Neuronal stem cell (in vitro differentiated cells): ENCODE measurements around the gene ARHGAP21.
A peak's percentile ranks its signal among the peaks of the same experiment; 100 is the strongest.

Source experiments
- DNase-seq: peaks from one replicate; pipeline ENCODE4 v3.0.0-alpha.2; 2013; ENCODE audit warnings: low spot score
- H2AFZ ChIP-seq: one replicate; pipeline ENCODE4 v1.6.1; 2013; ENCODE audit warnings: mild to moderate bottlenecking, low read length, inconsistent platforms
- H2AK5ac ChIP-seq: 2 replicates; pipeline ENCODE4 v1.6.1; 2013; ENCODE audit warnings: low read depth, mild to moderate bottlenecking, inconsistent platforms, low read length, moderate library complexity, mixed read lengths
- H2BK120ac ChIP-seq: 2 replicates; pipeline ENCODE4 v1.6.1; 2013; ENCODE audit warnings: low read depth, mild to moderate bottlenecking, inconsistent platforms, low read length, moderate library complexity, mixed read lengths
- H2BK12ac ChIP-seq: one replicate; pipeline ENCODE4 v1.6.1; 2013; ENCODE audit warnings: low read length, inconsistent platforms
- H2BK15ac ChIP-seq: 2 replicates; pipeline ENCODE4 v1.6.1; 2013; ENCODE audit warnings: mild to moderate bottlenecking, low read length, inconsistent platforms, mixed read lengths
- H2BK5ac ChIP-seq: one replicate; pipeline ENCODE4 v1.6.1; 2013; ENCODE audit warnings: inconsistent platforms, mild to moderate bottlenecking, low read length, moderate library complexity
- H3K14ac ChIP-seq: one replicate; pipeline ENCODE4 v1.6.1; 2013; ENCODE audit warnings: low read length, inconsistent platforms
- H3K18ac ChIP-seq: 2 replicates; pipeline ENCODE4 v1.6.1; 2013; ENCODE audit warnings: low read length, inconsistent platforms
- H3K23ac ChIP-seq: 2 replicates; pipeline ENCODE4 v1.6.1; 2013; ENCODE audit warnings: low read depth, mild to moderate bottlenecking, mixed read lengths, low read length, inconsistent platforms; ENCODE audit not compliant: poor library complexity
- H3K27ac ChIP-seq: replicated peaks from 3 replicates; pipeline ENCODE4 v1.5.1; 2013; ENCODE audit warnings: low read length, inconsistent platforms
- H3K27me3 ChIP-seq, 3 experiments: 2 replicates each; pipeline ENCODE4 v1.6.1; 2013; ENCODE audit warnings: low read length in 3 of 3, mild to moderate bottlenecking in 2 of 3, inconsistent platforms in 1 of 3, low read depth in 1 of 3, mixed read lengths in 1 of 3, moderate library complexity in 1 of 3; ENCODE audit not compliant: control insufficient read depth in 3 of 3, insufficient read depth in 3 of 3
- H3K36me3 ChIP-seq, 2 donors: replicated peaks in 1 of 2; 2 replicates each; pipeline ENCODE4 v1.6.1; 2013; ENCODE audit warnings: low read length in 2 of 2; ENCODE audit not compliant: control insufficient read depth in 2 of 2, insufficient read depth in 2 of 2
- H3K4ac ChIP-seq: 2 replicates; pipeline ENCODE4 v1.6.1; 2013; ENCODE audit warnings: inconsistent platforms, mild to moderate bottlenecking, low read length, moderate library complexity
- H3K4me1 ChIP-seq, 2 donors: 1 replicate in 1 of 2; 2 replicates in 1 of 2; pipeline ENCODE4 v1.6.1; 2013; ENCODE audit warnings: low read length in 2 of 2, low read depth in 1 of 2; ENCODE audit not compliant: control insufficient read depth in 2 of 2, insufficient read depth in 1 of 2
- H3K4me2 ChIP-seq: one replicate; pipeline ENCODE4 v1.6.1; 2013; ENCODE audit warnings: mild to moderate bottlenecking, low read length, inconsistent platforms; ENCODE audit not compliant: insufficient read depth, poor library complexity, severe bottlenecking
- H3K4me3 ChIP-seq, 2 donors: 2 replicates each; pipeline ENCODE4 v1.5.1; 2013; ENCODE audit warnings: low read length in 2 of 2, mild to moderate bottlenecking in 2 of 2, inconsistent platforms in 1 of 2, moderate library complexity in 1 of 2
- H3K79me1 ChIP-seq: one replicate; pipeline ENCODE4 v1.6.1; 2013; ENCODE audit warnings: low read depth, mild to moderate bottlenecking, inconsistent platforms, low read length, moderate library complexity
- H3K9ac ChIP-seq: one replicate; pipeline ENCODE4 v1.6.1; 2013; ENCODE audit warnings: mild to moderate bottlenecking, low read depth, low read length, inconsistent platforms; ENCODE audit not compliant: poor library complexity
- H3K9me3 ChIP-seq, 2 donors: replicated peaks in 1 of 2; 2 replicates each; pipeline versions ENCODE3 to v1.6.1; 2013; ENCODE audit warnings: low read length in 2 of 2, mild to moderate bottlenecking in 2 of 2, inconsistent platforms in 1 of 2, low read depth in 1 of 2, mixed read lengths in 1 of 2, moderate library complexity in 1 of 2; ENCODE audit not compliant: control insufficient read depth in 2 of 2, insufficient read depth in 1 of 2
- H4K8ac ChIP-seq: one replicate; pipeline ENCODE4 v1.6.1; 2013; ENCODE audit warnings: low read depth, mild to moderate bottlenecking, inconsistent platforms, low read length, moderate library complexity
- H4K91ac ChIP-seq: one replicate; pipeline ENCODE4 v1.6.1; 2013; ENCODE audit warnings: low read length, low read depth, mild to moderate bottlenecking, inconsistent platforms; ENCODE audit not compliant: poor library complexity
- WGBS, 2 donors: extraction: QIAGEN DNeasy Blood & Tissue Kit; methylation state at CpG; one replicate each; pipeline ENCODE4 v1.1.7; 2013; ENCODE audit warnings: missing lambda C conversion rate in 2 of 2, mixed read lengths in 1 of 2; ENCODE audit not compliant: insufficient read length in 2 of 2, insufficient replicate concordance in 1 of 2; ENCODE audit errors: extremely low coverage in 2 of 2; 5-methylcytosine and 5-hydroxymethylcytosine counted together

ARHGAP21 gene

DNA sequence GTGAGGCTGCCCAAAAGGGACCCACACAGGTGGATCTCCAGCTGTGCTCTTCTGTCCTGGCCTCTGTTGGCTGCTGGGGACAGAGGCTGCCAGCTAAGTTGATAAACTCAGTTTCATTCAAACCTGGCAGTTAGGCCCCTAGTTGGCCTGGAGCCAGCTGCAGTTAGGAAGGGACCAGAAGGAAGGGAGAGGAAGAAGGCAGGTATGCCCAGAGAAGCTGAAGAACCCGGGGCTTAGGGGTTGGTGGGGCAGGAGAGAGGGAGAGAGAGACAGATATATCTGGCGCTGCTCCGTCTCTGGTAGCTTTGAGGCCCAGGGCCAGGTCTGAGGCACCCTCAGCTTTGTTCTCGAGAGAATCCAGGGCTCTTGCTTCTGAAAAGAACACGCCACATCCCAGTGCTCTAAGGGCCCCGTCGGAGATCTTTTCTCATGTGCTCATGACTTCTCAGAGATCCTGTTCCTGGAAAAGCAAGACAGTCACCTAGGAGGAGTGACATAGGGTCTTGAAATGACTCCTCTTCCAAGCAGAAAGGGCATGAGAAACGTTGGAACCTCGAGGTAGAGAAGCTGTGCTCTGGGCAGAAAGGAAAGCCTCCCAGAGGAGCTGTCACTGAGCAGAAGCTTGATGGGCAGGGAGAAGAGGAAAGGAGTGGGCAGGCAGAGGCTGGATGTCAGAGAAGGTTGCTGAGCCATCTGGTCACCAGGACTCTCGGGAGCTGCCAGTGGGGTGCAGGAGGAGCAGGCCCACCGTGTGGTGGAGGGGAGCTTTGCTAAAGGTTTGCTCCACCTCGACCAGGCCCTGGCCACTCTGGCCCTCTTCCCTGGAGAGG lies 153.6 kb downstream of the ARHGAP21 start:
- Histone ChIP-seq H3K36me3 (no peaks in the 10 kb centered on the region), H3K4me2 (no peak overlapping the region), H3K9ac (no peak overlapping the region), H3K9me3 (peaks cover 0 to 5% of the 10 kb centered on the region in 2 donors), H2AFZ (no peak overlapping the region), H3K79me1 (no peaks in the 10 kb centered on the region), H3K4me1 (peaks cover 0 to 2% of the 10 kb centered on the region in 2 donors), H3K27ac (no peak overlapping the region), H3K4me3 (no peak overlapping the region), H2BK12ac (no peak overlapping the region), H3K4ac (no peak overlapping the region), H2BK5ac (no peak overlapping the region), H3K27me3 (peaks cover 0 to 4% (median 0%) of the 10 kb centered on the region in 3 experiments), H2BK120ac (no peak overlapping the region), H3K14ac (peak overlapping the region; percentile 63), H2BK15ac (no peak overlapping the region), H3K18ac (peak overlapping the region; percentile 66), H3K23ac (peak overlapping the region; percentile 57), H4K8ac (no peak overlapping the region), H2AK5ac (no peak overlapping the region), H4K91ac (no peak overlapping the region)
- WGBS, 2 donors, result no CpG with 5 or more reads among the region's 12 CpGs
- DNase-seq, result no peak

- no CpG with 5 or more reads among the region's 13 CpGs for whole genome bisulfite sequencing, 2 donors
- Histone ChIP-seq H3K4me3 (no peak overlapping the region), H3K14ac (no peak overlapping the region), H2AK5ac (no peak overlapping the region), H4K91ac (no peak overlapping the region), H2BK12ac (no peak overlapping the region), H3K9ac (no peak overlapping the region), H3K27ac (no peak overlapping the region), H3K9me3 (peaks cover 0 to 5% of the 10 kb centered on the region in 2 donors), H3K23ac (no peak overlapping the region), H2BK5ac (no peak overlapping the region), H4K8ac (no peak overlapping the region), H3K4ac (no peak overlapping the region), H2BK120ac (no peak overlapping the region), H3K4me2 (no peak overlapping the region), H3K18ac (peak overlapping the region; percentile 41), H3K27me3 (peaks cover 0 to 4% (median 0%) of the 10 kb centered on the region in 3 experiments), H3K36me3 (no peaks in the 10 kb centered on the region), H3K4me1 (peaks cover 0 to 2% of the 10 kb centered on the region in 2 donors), H3K79me1 (no peaks in the 10 kb centered on the region), H2AFZ (no peak overlapping the region), H2BK15ac (no peak overlapping the region)
- no peak for DNase-seq
Observed at GRCh38 chr10:24569330-24569796, 154.3 kb downstream of the ARHGAP21 start.

GRCh38 chr10:24568042-24568441 lies 155.6 kb downstream of the ARHGAP21 start:
- H3K18ac ChIP-seq, result no peak overlapping the region
- no CpG with 5 or more reads among the region's 4 CpGs for WGBS, 2 donors
- H3K9ac ChIP-seq, result no peak overlapping the region
- H3K36me3 ChIP-seq, result no peaks in the 10 kb centered on the region
- no peak overlapping the region for H4K8ac ChIP-seq
- no peak overlapping the region for H3K23ac ChIP-seq
- H3K79me1 ChIP-seq, result no peaks in the 10 kb centered on the region
- no peak overlapping the region for H2AK5ac ChIP-seq
- no peak overlapping the region for H3K14ac ChIP-seq
- no peak overlapping the region for H3K4me2 ChIP-seq
- peaks cover 0 to 5% of the 10 kb centered on the region in 2 donors for H3K9me3 ChIP-seq
- no peak overlapping the region for H2BK15ac ChIP-seq
- no peak overlapping the region for H3K4ac ChIP-seq
- no peak overlapping the region for H2BK5ac ChIP-seq
- no peak for DNase-seq
- no peak overlapping the region for H2BK12ac ChIP-seq
- peaks cover 0 to 2% of the 10 kb centered on the region in 2 donors for H3K4me1 ChIP-seq
- no peak overlapping the region for H4K91ac ChIP-seq
- peaks cover 0 to 4% (median 0%) of the 10 kb centered on the region in 3 experiments for H3K27me3 ChIP-seq
- no peak overlapping the region for H2AFZ ChIP-seq
- no peak overlapping the region for H2BK120ac ChIP-seq
- no peak overlapping the region for H3K4me3 ChIP-seq
- no peak overlapping the region for H3K27ac ChIP-seq

DNA sequence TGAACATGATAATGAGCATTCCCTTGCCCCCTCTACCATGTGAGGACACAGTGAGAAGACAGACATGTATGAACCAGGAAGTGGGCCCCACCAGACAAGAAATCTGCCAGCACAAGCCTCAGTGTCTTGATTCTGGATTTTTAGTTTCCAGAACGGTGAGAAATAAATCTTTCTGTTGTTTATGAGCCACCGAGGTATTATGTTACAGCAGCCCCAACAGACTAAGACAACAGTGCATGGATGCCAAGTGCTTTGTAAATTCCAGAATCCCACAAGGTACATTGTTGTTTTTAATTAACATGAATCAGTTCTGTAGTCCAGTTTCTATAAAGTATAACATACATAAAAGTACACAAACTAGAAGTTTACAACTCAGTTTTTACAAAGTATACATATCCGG lies 162.2 kb downstream of the ARHGAP21 start:
- Histone ChIP-seq H3K9me3 (peaks cover 0 to 10% of the 10 kb centered on the region in 2 donors), H3K79me1 (no peaks in the 10 kb centered on the region), H3K18ac (no peak overlapping the region), H3K14ac (no peak overlapping the region), H3K4me1 (no peaks in the 10 kb centered on the region), H3K27me3 (peaks cover 0 to 7% (median 0%) of the 10 kb centered on the region in 3 experiments), H2BK120ac (no peak overlapping the region), H3K4me3 (no peak overlapping the region), H3K36me3 (no peaks in the 10 kb centered on the region), H3K23ac (no peak overlapping the region), H3K4me2 (no peak overlapping the region), H3K27ac (no peak overlapping the region), H2AK5ac (no peak overlapping the region), H2BK5ac (no peak overlapping the region), H4K8ac (no peak overlapping the region), H3K4ac (no peak overlapping the region), H2BK15ac (no peak overlapping the region), H3K9ac (no peak overlapping the region), H2AFZ (no peak overlapping the region), H2BK12ac (no peak overlapping the region), H4K91ac (no peak overlapping the region)
- no CpG with 5 or more reads among the region's 3 CpGs for WGBS, 2 donors
- no peak for DNase-seq
